Measurements from ENCODE around the gene KRT71. TPM values are rescaled to one million over a fixed set of nuclear protein-coding genes. Genes with fewer than 3 reads are reported as not detected.

KRT71 gene
- total RNA-seq, 1 experiment from 2014 or later, result not detected

DNA sequence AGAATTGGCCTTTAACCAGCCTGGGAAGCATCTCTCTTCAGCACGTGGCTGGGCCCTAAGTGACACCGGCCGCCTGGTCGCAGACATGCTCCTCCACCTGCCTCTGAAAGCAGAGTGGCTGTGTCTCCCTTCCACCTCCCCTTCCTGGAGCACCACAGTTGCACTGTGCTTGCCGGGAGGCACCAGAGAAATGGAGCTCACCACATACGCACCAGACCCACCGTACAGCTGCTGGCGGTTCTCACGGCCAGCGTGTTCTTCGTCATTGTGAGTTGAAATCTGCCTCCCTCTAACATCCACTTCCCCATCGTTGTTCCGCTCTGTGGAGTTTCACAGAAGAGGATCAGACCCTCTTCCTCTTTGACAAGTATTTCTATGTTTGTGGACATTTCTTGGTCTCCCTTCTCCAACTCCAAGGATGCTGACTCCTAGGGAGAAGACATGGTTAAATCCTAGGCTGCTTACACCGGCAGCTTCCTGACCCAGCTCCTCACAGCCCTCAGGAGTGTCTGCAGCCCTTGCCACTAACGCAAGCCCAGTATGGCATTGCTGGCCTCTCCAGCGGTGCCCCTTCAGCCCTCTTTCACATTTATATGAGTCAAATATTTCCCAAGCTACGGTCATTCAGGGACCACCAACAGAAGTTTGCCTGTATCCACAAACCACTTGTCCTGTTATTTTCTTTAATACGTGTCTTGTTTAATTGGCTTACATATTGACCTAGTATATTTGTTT, 21.2 kb downstream of the KRT71 start:
- H3K9me2 ChIP-seq (ENCODE audit: insufficient read depth), result no peaks in the 10 kb centered on the region
- H3K9ac ChIP-seq (ENCODE audit: low read length), result no peak overlapping the region
- H3K79me2 ChIP-seq (ENCODE audit: insufficient read depth, low read length), result no peaks in the 10 kb centered on the region
- no peaks in the 10 kb centered on the region for H3K9me3 ChIP-seq (ENCODE audit: control insufficient read depth in 1 of 2, insufficient read depth in 1 of 2, low read depth in 1 of 2, low read length in 2 of 2)
- no peaks in the 10 kb centered on the region for H3K36me3 ChIP-seq (ENCODE audit: control insufficient read depth in 1 of 2, insufficient read depth in 2 of 2, low read length in 2 of 2)
- TF ChIP-seq SP1 (IDR thresholded peaks at IDR 0.05; ENCODE audit: low read depth) (no peak), CBX3 (IDR thresholded peaks at IDR 0.05; ENCODE audit: low read depth) (no peak), SIN3A (IDR thresholded peaks at IDR 0.05; ENCODE audit: low read depth) (no peak), POLR2AphosphoS5 (IDR thresholded peaks at IDR 0.05; ENCODE audit: low read depth, low read length) (no peak), ZNF274 (IDR thresholded peaks at IDR 0.05; ENCODE audit: low read depth, low read length) (no peak), FOSL1 (IDR thresholded peaks at IDR 0.05; ENCODE audit: low read depth) (no peak), RAD21 (IDR thresholded peaks at IDR 0.05; ENCODE audit: low read depth) (no peak), JUND (IDR thresholded peaks at IDR 0.05) (no peak)
- TF ChIP-seq, protein P1, sequence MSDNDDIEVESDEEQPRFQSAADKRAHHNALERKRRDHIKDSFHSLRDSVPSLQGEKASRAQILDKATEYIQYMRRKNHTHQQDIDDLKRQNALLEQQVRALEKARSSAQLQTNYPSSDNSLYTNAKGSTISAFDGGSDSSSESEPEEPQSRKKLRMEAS (IDR thresholded peaks at IDR 0.05), result no peak
- intact Hi-C loops (cut with micrococcal nuclease), result no loop called here
- H3K4me1 ChIP-seq (ENCODE audit: control insufficient read depth in 1 of 2, insufficient read depth in 2 of 2, low read length in 2 of 2), result no peaks in the 10 kb centered on the region
- H4K20me1 ChIP-seq (ENCODE audit: insufficient read depth), result no peaks in the 10 kb centered on the region
- H3K27ac ChIP-seq (ENCODE audit: low read depth, low read length), result no peak overlapping the region
- CTCF ChIA-PET, result no interaction called here
- no peak overlapping the region for H2AFZ ChIP-seq (ENCODE audit: low read depth, low read length, poor library complexity, severe bottlenecking)
- H3K4me2 ChIP-seq (ENCODE audit: low read length), result no peak overlapping the region
- BruUV-seq (replicated peaks), result no TSS peak
- POLR2A ChIA-PET, result no interaction called here
- ATAC-seq (no peak), DNase-seq (ENCODE audit: low read depth, low spot score) (no peak)
- RAD21 ChIA-PET (ENCODE audit: low non-redundant PET in 1 of 2, low total read pairs in 2 of 2, uncharacterized antibody in 2 of 2, unreplicated experiment in 2 of 2), result no interaction called here
- H3K27me3 ChIP-seq (ENCODE audit: insufficient read depth, low read length), result no peaks in the 10 kb centered on the region
- no peak overlapping the region for H3K4me3 ChIP-seq (replicated peaks in 1 of 2; ENCODE audit: low read depth in 1 of 2, low read length in 2 of 2)

DNA sequence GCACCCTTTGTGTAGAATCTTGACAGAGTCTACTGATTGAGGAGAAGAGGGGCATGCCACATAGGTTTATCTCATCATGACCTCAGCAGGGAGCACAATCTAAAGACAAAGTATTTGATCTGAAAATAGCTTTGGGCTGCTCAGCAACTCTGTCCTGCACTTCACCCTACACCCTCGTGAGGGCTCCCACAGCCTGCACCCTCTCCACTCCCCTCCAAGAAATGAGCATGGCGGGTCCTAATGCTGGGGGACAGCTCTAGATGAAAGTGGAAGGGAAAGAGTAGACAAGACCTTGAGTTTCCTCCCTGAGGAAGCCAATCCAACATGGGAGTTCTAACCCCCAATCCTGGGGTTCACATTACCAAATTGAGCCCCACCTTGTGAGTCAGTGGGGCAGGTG, 22.0 kb downstream of the KRT71 start:
- DNase-seq (ENCODE audit: low read depth, low spot score) (no peak), ATAC-seq (no peak)
- no peaks in the 10 kb centered on the region for H3K9me3 ChIP-seq (ENCODE audit: control insufficient read depth in 1 of 2, insufficient read depth in 1 of 2, low read depth in 1 of 2, low read length in 2 of 2)
- no peak overlapping the region for H3K9ac ChIP-seq (ENCODE audit: low read length)
- H3K36me3 ChIP-seq (ENCODE audit: control insufficient read depth in 1 of 2, insufficient read depth in 2 of 2, low read length in 2 of 2), result no peaks in the 10 kb centered on the region
- BruUV-seq (replicated peaks), result no TSS peak
- no peak overlapping the region for H3K27ac ChIP-seq (ENCODE audit: low read depth, low read length)
- H3K79me2 ChIP-seq (ENCODE audit: insufficient read depth, low read length), result no peaks in the 10 kb centered on the region
- H3K27me3 ChIP-seq (ENCODE audit: insufficient read depth, low read length), result no peaks in the 10 kb centered on the region
- H3K4me2 ChIP-seq (ENCODE audit: low read length), result no peak overlapping the region
- H3K4me1 ChIP-seq (ENCODE audit: control insufficient read depth in 1 of 2, insufficient read depth in 2 of 2, low read length in 2 of 2), result peaks cover 0 to 1% of the 10 kb centered on the region in 2 experiments; a peak in 1 of 4 replicates
- intact Hi-C loops (cut with micrococcal nuclease), result no loop called here
- ChIA-PET CTCF (no interaction called here), RAD21 (ENCODE audit: low non-redundant PET in 1 of 2, low total read pairs in 2 of 2, uncharacterized antibody in 2 of 2, unreplicated experiment in 2 of 2) (no interaction called here), POLR2A (no interaction called here)
- TF ChIP-seq, protein P2, sequence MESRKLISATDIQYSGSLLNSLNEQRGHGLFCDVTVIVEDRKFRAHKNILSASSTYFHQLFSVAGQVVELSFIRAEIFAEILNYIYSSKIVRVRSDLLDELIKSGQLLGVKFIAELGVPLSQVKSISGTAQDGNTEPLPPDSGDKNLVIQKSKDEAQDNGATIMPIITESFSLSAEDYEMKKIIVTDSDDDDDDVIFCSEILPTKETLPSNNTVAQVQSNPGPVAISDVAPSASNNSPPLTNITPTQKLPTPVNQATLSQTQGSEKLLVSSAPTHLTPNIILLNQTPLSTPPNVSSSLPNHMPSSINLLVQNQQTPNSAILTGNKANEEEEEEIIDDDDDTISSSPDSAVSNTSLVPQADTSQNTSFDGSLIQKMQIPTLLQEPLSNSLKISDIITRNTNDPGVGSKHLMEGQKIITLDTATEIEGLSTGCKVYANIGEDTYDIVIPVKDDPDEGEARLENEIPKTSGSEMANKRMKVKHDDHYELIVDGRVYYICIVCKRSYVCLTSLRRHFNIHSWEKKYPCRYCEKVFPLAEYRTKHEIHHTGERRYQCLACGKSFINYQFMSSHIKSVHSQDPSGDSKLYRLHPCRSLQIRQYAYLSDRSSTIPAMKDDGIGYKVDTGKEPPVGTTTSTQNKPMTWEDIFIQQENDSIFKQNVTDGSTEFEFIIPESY (IDR thresholded peaks at IDR 0.05; ENCODE audit: extremely low read depth, insufficient replicate concordance, low read length), result no peak
- TF ChIP-seq SRF (IDR thresholded peaks at IDR 0.05; ENCODE audit: low read depth) (no peak), POLR2A (IDR thresholded peaks at IDR 0.05; ENCODE audit: borderline replicate concordance, extremely low read depth, insufficient read depth, insufficient read length) (no peak), SP1 (IDR thresholded peaks at IDR 0.05; ENCODE audit: low read depth) (no peak), ZFX (IDR thresholded peaks at IDR 0.05) (no peak), EZH2 (IDR thresholded peaks at IDR 0.05) (no peak), RAD21 (IDR thresholded peaks at IDR 0.05; ENCODE audit: low read depth) (no peak), CBX3 (IDR thresholded peaks at IDR 0.05; ENCODE audit: low read depth) (no peak), ELF1 (IDR thresholded peaks at IDR 0.05; ENCODE audit: borderline replicate concordance, low read depth) (no peak), YY1 (IDR thresholded peaks at IDR 0.05; ENCODE audit: extremely low read depth, insufficient replicate concordance, low read depth, low read length) (no peak), SIN3A (IDR thresholded peaks at IDR 0.05; ENCODE audit: low read depth) (no peak), CTCF (IDR thresholded peaks at IDR 0.05 in 2 of 3, conservative IDR thresholded peaks at IDR 0.05 in 1 of 3; ENCODE audit: borderline replicate concordance in 1 of 3, insufficient read depth in 1 of 3, low read depth in 2 of 3, low read length in 2 of 3) (no peak)
- TF ChIP-seq, protein P1 (IDR thresholded peaks at IDR 0.05), result no peak
- no peak overlapping the region for H2AFZ ChIP-seq (ENCODE audit: low read depth, low read length, poor library complexity, severe bottlenecking)
- H4K20me1 ChIP-seq (ENCODE audit: insufficient read depth), result no peaks in the 10 kb centered on the region
- H3K4me3 ChIP-seq (replicated peaks in 1 of 2; ENCODE audit: low read depth in 1 of 2, low read length in 2 of 2), result no peak overlapping the region
- no peaks in the 10 kb centered on the region for H3K9me2 ChIP-seq (ENCODE audit: insufficient read depth)
